Common myeloid progenitor, CD34-positive (primary cell): Measurements from ENCODE around the gene XPR1.

Experiments
- CTCF ChIA-PET: fragments of 350-600 bp; sonication (Branson Sonifier 250); formaldehyde crosslinking; loops from one replicate; lab custom pipeline; 2021; ENCODE audit warnings: antibody characterized with exemption; lab: Charles Lee
- POLR2A ChIA-PET: fragments of 350-600 bp; sonication (Branson Sonifier 250); formaldehyde crosslinking; loops from one replicate; lab custom pipeline; 2021; ENCODE audit warnings: antibody characterized with exemption; lab: Charles Lee
- DNase-seq, 3 donors: peaks; one replicate each; pipeline versions ENCODE4 v3.0.0 to v3.0.0-alpha.2; 2013
- H3K27ac ChIP-seq, 2 experiments: 1 replicate in 1 of 2; 2 replicates in 1 of 2; pipeline ENCODE4 v1.7.0; 2013; ENCODE audit warnings: inconsistent platforms in 2 of 2, low read length in 2 of 2, mild to moderate bottlenecking in 2 of 2, low read depth in 1 of 2, moderate library complexity in 1 of 2; ENCODE audit not compliant: severe bottlenecking in 2 of 2, insufficient read depth in 1 of 2, poor library complexity in 1 of 2
- H3K27me3 ChIP-seq, 5 experiments: replicated peaks in 2 of 5; 1 replicate in 3 of 5; 2 replicates in 2 of 5; pipeline versions ENCODE4 v1.6.1 to v1.7.0; 2013; ENCODE audit warnings: low read length in 4 of 5, mild to moderate bottlenecking in 2 of 5, moderate library complexity in 2 of 5, inconsistent platforms in 1 of 5; ENCODE audit not compliant: insufficient read depth in 5 of 5, control insufficient read depth in 4 of 5
- H3K36me3 ChIP-seq, 4 experiments: 1 replicate in 2 of 4; 2 replicates in 2 of 4; pipeline versions ENCODE4 v1.6.1 to v1.7.0; 2013; ENCODE audit warnings: low read length in 3 of 4, control low read depth in 1 of 4, mild to moderate bottlenecking in 1 of 4; ENCODE audit not compliant: control insufficient read depth in 4 of 4, insufficient read depth in 4 of 4
- H3K4me1 ChIP-seq, 4 experiments: 1 replicate in 3 of 4; 2 replicates in 1 of 4; pipeline versions ENCODE4 v1.6.1 to v1.7.1; 2013; ENCODE audit warnings: low read length in 3 of 4, mild to moderate bottlenecking in 3 of 4, control low read depth in 1 of 4, inconsistent platforms in 1 of 4, moderate library complexity in 1 of 4; ENCODE audit not compliant: control insufficient read depth in 4 of 4, insufficient read depth in 4 of 4; ENCODE audit errors: control extremely low read depth in 1 of 4
- H3K4me3 ChIP-seq, 7 experiments: 1 replicate in 4 of 7; 2 replicates in 3 of 7; pipeline versions ENCODE4 v1.5.1 to v1.7.0; 2013; ENCODE audit warnings: mild to moderate bottlenecking in 7 of 7, low read length in 6 of 7, moderate library complexity in 6 of 7, inconsistent platforms in 2 of 7, low read depth in 2 of 7, control low read depth in 1 of 7; ENCODE audit not compliant: insufficient read depth in 4 of 7, control insufficient read depth in 1 of 7; ENCODE audit errors: extremely low read depth in 1 of 7
- H3K9me3 ChIP-seq, 5 experiments: 1 replicate in 4 of 5; 2 replicates in 1 of 5; pipeline versions ENCODE4 v1.6.1 to v1.7.1; 2013; ENCODE audit warnings: low read length in 4 of 5, mild to moderate bottlenecking in 2 of 5, inconsistent platforms in 1 of 5, low read depth in 1 of 5, moderate library complexity in 1 of 5; ENCODE audit not compliant: control insufficient read depth in 4 of 5, insufficient read depth in 2 of 5; ENCODE audit errors: control extremely low read depth in 1 of 5
- WGBS: methylation state at CpG from one replicate; pipeline ENCODE4 v1.1.5; 2013; ENCODE audit not compliant: insufficient coverage; 5-methylcytosine and 5-hydroxymethylcytosine counted together

Gene XPR1

GRCh38 chr1:180623579-180624347, 8.1 kb upstream of the XPR1 start:
- WGBS: 96% methylated on average over 3 of the region's 3 CpGs
- Histone ChIP-seq H3K27ac (no peak overlapping the region), H3K36me3 (no peaks in the 10 kb centered on the region), H3K4me3 (no peak overlapping the region), H3K9me3 (no peaks in the 10 kb centered on the region), H3K27me3 (no peaks in the 10 kb centered on the region), H3K4me1 (no peaks in the 10 kb centered on the region)
- DNase-seq: no peak
- POLR2A ChIA-PET: interaction anchor here (1.0 kb wide), 1 partner anchor 8 kb away, joined by 3 read pairs; the partner anchor contains the start of gene XPR1
- CTCF ChIA-PET: no interaction called here

GRCh38 chr1:180626711-180627110, 5.1 kb upstream of the XPR1 start:
- no peaks in the 10 kb centered on the region for H3K36me3 ChIP-seq
- H3K27ac ChIP-seq: no peak overlapping the region
- peaks cover 0 to 9% (median 6%) of the 10 kb centered on the region in 4 experiments for H3K4me1 ChIP-seq
- ChIA-PET POLR2A (interaction anchor here (0.7 kb wide), 1 partner anchor 25 kb away, joined by 3 read pairs; no protein-coding TSS in a partner anchor), CTCF (interaction anchor here (1.0 kb wide), 1 partner anchor 110 kb away, joined by 4 read pairs; no protein-coding TSS in a partner anchor)
- H3K4me3 ChIP-seq: no peak overlapping the region
- DNase-seq: no peak
- H3K9me3 ChIP-seq: no peaks in the 10 kb centered on the region
- H3K27me3 ChIP-seq: no peaks in the 10 kb centered on the region
- 93% methylated on average over 1 of the region's 1 CpG for WGBS

GRCh38 chr1:180627411-180627810, 4.4 kb upstream of the XPR1 start:
- Histone ChIP-seq H3K27me3 (no peaks in the 10 kb centered on the region), H3K36me3 (no peaks in the 10 kb centered on the region), H3K4me3 (no peak overlapping the region), H3K27ac (no peak overlapping the region), H3K4me1 (peaks cover 0 to 9% (median 6%) of the 10 kb centered on the region in 4 experiments), H3K9me3 (no peaks in the 10 kb centered on the region)
- CTCF ChIA-PET: no interaction called here
- 100% methylated on average over 1 of the region's 1 CpG for WGBS
- POLR2A ChIA-PET: interaction anchor here (0.5 kb wide), 1 partner anchor 156 kb away, joined by 3 read pairs; no protein-coding TSS in a partner anchor
- DNase-seq: no peak

GRCh38 chr1:180628646-180629045, 3.2 kb upstream of the XPR1 start:
- Histone ChIP-seq H3K4me3 (no peak overlapping the region), H3K27ac (no peak overlapping the region), H3K27me3 (no peaks in the 10 kb centered on the region), H3K9me3 (no peaks in the 10 kb centered on the region), H3K4me1 (peaks cover 9 to 19% (median 13%) of the 10 kb centered on the region in 4 experiments), H3K36me3 (no peaks in the 10 kb centered on the region)
- no peak for DNase-seq
- ChIA-PET CTCF (interaction anchor here (0.6 kb wide), 2 partner anchors 9 to 315 kb away, joined by 3 to 4 read pairs; no protein-coding TSS in a partner anchor), POLR2A (no interaction called here)
- no CpG with 5 or more reads among the region's 1 CpG for WGBS

GRCh38 chr1:180630408-180631193, 1.2 kb upstream of the XPR1 start:
- no peaks in the 10 kb centered on the region for H3K27me3 ChIP-seq
- ChIA-PET POLR2A (interaction anchor here (0.7 kb wide), 1 partner anchor 100 kb away, joined by 3 read pairs; no protein-coding TSS in a partner anchor), CTCF (interaction anchor here (0.8 to 1.9 kb wide), 7 partner anchors 9 to 233 kb away, joined by 3 to 5 read pairs (median 3); no protein-coding TSS in a partner anchor)
- no CpG with 5 or more reads among the region's 2 CpGs for WGBS
- no peak overlapping the region for H3K4me3 ChIP-seq
- peaks cover 9 to 24% (median 15%) of the 10 kb centered on the region in 4 experiments for H3K4me1 ChIP-seq
- no peak overlapping the region for H3K27ac ChIP-seq
- H3K36me3 ChIP-seq: no peaks in the 10 kb centered on the region
- no peaks in the 10 kb centered on the region for H3K9me3 ChIP-seq
- DNase-seq: no peak

- no peak for DNase-seq
- Histone ChIP-seq H3K4me1 (peaks cover 9 to 24% (median 15%) of the 10 kb centered on the region in 4 experiments), H3K4me3 (peak overlapping the region in 2 of 7 experiments; percentile 42 to 91), H3K36me3 (no peaks in the 10 kb centered on the region), H3K27ac (peak overlapping the region; percentile 22 to 63), H3K9me3 (no peaks in the 10 kb centered on the region), H3K27me3 (no peaks in the 10 kb centered on the region)
- 100% methylated on average over 2 of the region's 6 CpGs for WGBS
- ChIA-PET CTCF (interaction anchor here (0.8 to 1.9 kb wide), 6 partner anchors 10 to 232 kb away, joined by 3 to 5 read pairs (median 3); no protein-coding TSS in a partner anchor), POLR2A (interaction anchor here (0.6 to 0.7 kb wide), 2 partner anchors 8 to 101 kb away, joined by 3 read pairs; no protein-coding TSS in a partner anchor)
These were observed 542 bp upstream of the XPR1 start for GRCh38 chr1:180631194-180631765.
